Sigmoid colon (tissue), 7 donors: Measurements from ENCODE around the gene LATS2. TPM values are rescaled to one million over a fixed set of nuclear protein-coding genes. Genes with fewer than 3 reads are reported as not detected.
A peak's percentile ranks its signal among the peaks of the same experiment; 100 is the strongest.

Experiments used
- DNase-seq: peaks from one replicate; pipeline ENCODE4 v3.0.0-alpha.2; 2019
- H3K27ac ChIP-seq, 4 donors: fragments of 200-600 bp; sonication (generic); one replicate each; pipeline ENCODE4 v1.5.1; 2016 to 2019; ENCODE audit warnings: mild to moderate bottlenecking in 1 of 4
- H3K27me3 ChIP-seq, 3 donors: fragments of 200-600 bp; sonication (generic); one replicate each; pipeline ENCODE4 v1.5.1; 2019; ENCODE audit warnings: mild to moderate bottlenecking in 1 of 3
- H3K36me3 ChIP-seq, 4 donors: fragments of 200-600 bp; sonication (generic); one replicate each; pipeline ENCODE4 v1.5.1; 2016 to 2019
- H3K4me1 ChIP-seq, 4 donors: fragments of 200-600 bp; sonication (generic); one replicate each; pipeline ENCODE4 v1.5.1; 2017 to 2019
- H3K4me3 ChIP-seq, 4 donors: fragments of 200-600 bp; sonication (generic); one replicate each; pipeline ENCODE4 v1.5.1; 2017 to 2019; ENCODE audit warnings: mild to moderate bottlenecking in 2 of 4, moderate library complexity in 1 of 4
- H3K9me3 ChIP-seq, 4 donors: fragments of 200-600 bp in 3 of 4; sonication (generic) in 3 of 4; one replicate each; pipeline versions ENCODE4 v1.5.1 to v1.6.1; 2013 to 2019
- CTCF ChIP-seq, 4 experiments: fragments of 450-650 bp in 3 of 4; fragments of 200-600 bp in 1 of 4; IDR thresholded peaks; one replicate each; pipeline ENCODE4 v1.5.1; 2016 to 2019; ENCODE audit warnings: antibody characterized with exemption in 4 of 4, mild to moderate bottlenecking in 3 of 4, moderate library complexity in 2 of 4
- EP300 ChIP-seq, 4 donors: sonication (generic); formaldehyde crosslinking; IDR thresholded peaks; one replicate each; pipeline ENCODE4 v1.6.1; 2017; ENCODE audit warnings: antibody characterized with exemption in 4 of 4
- POLR2A ChIP-seq, 2 donors: fragments of 450-650 bp; IDR thresholded peaks; one replicate each; pipeline ENCODE4 v1.6.1; 2016; ENCODE audit warnings: antibody characterized with exemption in 2 of 2, mild to moderate bottlenecking in 2 of 2, moderate library complexity in 2 of 2
- POLR2AphosphoS5 ChIP-seq, 4 donors: sonication (generic); formaldehyde crosslinking; IDR thresholded peaks; one replicate each; pipeline ENCODE4 v1.6.1; 2017; ENCODE audit warnings: antibody characterized with exemption in 4 of 4
- WGBS, 2 donors: extraction: QIAGEN DNeasy Blood & Tissue Kit; methylation state at CpG; one replicate each; pipeline ENCODE4 v1.1.7; 2013; 5-methylcytosine and 5-hydroxymethylcytosine counted together
- intact Hi-C: fragments of 100-400 bp; cut with DNase I; formaldehyde crosslinking; loops from one replicate; pipeline ENCODE4 v1.15.1; 2023
- polyA plus RNA-seq, 3 donors: library from polyadenylated mRNA; stranded (reverse); fragments of 200-250 nt; gene quantifications; one replicate each; pipeline ENCODE4 v1.2.3, GENCODE V29; 2013
- total RNA-seq, 4 donors: library from RNA; depleted of rRNA; stranded (reverse); fragments of >200 nt; gene quantifications; one replicate each; pipeline ENCODE4 v1.1.0, GENCODE V29; 2016
- donor health status: healthy with polysubstance abuse.
- donor health status: Bipolar disorder and iron deficiency.
- donor health status: healthy.

LATS2 gene
- total and polyA plus RNA-seq, 7 donors: 3.7 to 45.5 (median 21.8) TPM

- Histone ChIP-seq H3K27ac (no peak overlapping the region), H3K27me3 (no peaks in the 10 kb centered on the region), H3K4me1 (peaks cover 0 to 19% (median 12%) of the 10 kb centered on the region in 4 donors), H3K9me3 (no peaks in the 10 kb centered on the region), H3K36me3 (no peaks in the 10 kb centered on the region), H3K4me3 (no peak overlapping the region)
- no peak for DNase-seq
- intact Hi-C loops: loop anchor here (5.0 kb wide), 1 partner anchor 135 kb away; no protein-coding TSS in a partner anchor
- 90 to 92% methylated on average over 20 of the region's 20 CpGs for WGBS, 2 donors
- TF ChIP-seq POLR2AphosphoS5 (IDR thresholded peaks at IDR 0.05) (no peak), EP300 (IDR thresholded peaks at IDR 0.05) (no peak)
These were observed 15.8 kb upstream of the LATS2 start for GRCh38 chr13:21077076-21077787.

- H3K9me3 ChIP-seq: no peaks in the 10 kb centered on the region
- H3K27ac ChIP-seq: peak overlapping the region in 2 of 4 donors; percentile 66 to 71
- H3K4me1 ChIP-seq: peaks cover 0 to 22% (median 12%) of the 10 kb centered on the region in 4 donors
- DNase-seq: no peak
- H3K36me3 ChIP-seq: no peaks in the 10 kb centered on the region
- H3K27me3 ChIP-seq: no peaks in the 10 kb centered on the region
- WGBS, 2 donors: 60 to 65% methylated on average over 18 of the region's 18 CpGs
- H3K4me3 ChIP-seq: peak overlapping the region; percentile 42 to 66 (median 52)
- no peak for TF ChIP-seq POLR2A (IDR thresholded peaks at IDR 0.05)
- TF ChIP-seq CTCF (IDR thresholded peaks at IDR 0.05): no peak
- TF ChIP-seq EP300 (IDR thresholded peaks at IDR 0.05): no peak
- TF ChIP-seq POLR2AphosphoS5 (IDR thresholded peaks at IDR 0.05): no peak
- intact Hi-C loops: loop anchor here (5.0 kb wide), 1 partner anchor 134 kb away; no protein-coding TSS in a partner anchor
These were observed 14.9 kb upstream of the LATS2 start for GRCh38 chr13:21076253-21076652.

- 3 to 4% methylated on average over 56 of the region's 64 CpGs for WGBS, 2 donors
- Histone ChIP-seq H3K9me3 (no peaks in the 10 kb centered on the region), H3K36me3 (no peaks in the 10 kb centered on the region), H3K27me3 (no peaks in the 10 kb centered on the region), H3K4me1 (peaks cover 0 to 29% (median 12%) of the 10 kb centered on the region in 4 donors), H3K4me3 (peak overlapping the region; percentile 42 to 66 (median 52)), H3K27ac (peak overlapping the region; percentile 61 to 71 (median 64))
- TF ChIP-seq EP300 (IDR thresholded peaks at IDR 0.05): no peak
- TF ChIP-seq CTCF (IDR thresholded peaks at IDR 0.05): no peak
- TF ChIP-seq POLR2AphosphoS5 (IDR thresholded peaks at IDR 0.05): peak in 1 of 4 donors; percentile 5
- no peak for TF ChIP-seq POLR2A (IDR thresholded peaks at IDR 0.05)
- intact Hi-C loops: loop anchor here (5.0 kb wide), 1 partner anchor 133 kb away; no protein-coding TSS in a partner anchor
- peak; percentile 73 for DNase-seq
These were observed 14.2 kb upstream of the LATS2 start for GRCh38 chr13:21075379-21076249.

GRCh38 chr13:21075011-21075378, 13.6 kb upstream of the LATS2 start:
- WGBS, 2 donors: 28 to 55% methylated on average over 9 of the region's 9 CpGs
- no peak for DNase-seq

More at GRCh38 chr13:21075011-21075378, 13.6 kb upstream of the LATS2 start:
- Histone ChIP-seq H3K36me3 (no peaks in the 10 kb centered on the region), H3K27ac (peak overlapping the region; percentile 61 to 71 (median 64)), H3K4me3 (peak overlapping the region in 3 of 4 donors; percentile 48 to 66 (median 55)), H3K9me3 (no peaks in the 10 kb centered on the region), H3K27me3 (no peaks in the 10 kb centered on the region), H3K4me1 (peaks cover 0 to 33% (median 8%) of the 10 kb centered on the region in 4 donors)
- intact Hi-C loops: loop anchor here (5.0 kb wide), 1 partner anchor 133 kb away; no protein-coding TSS in a partner anchor
- TF ChIP-seq POLR2AphosphoS5 (IDR thresholded peaks at IDR 0.05): no peak
- no peak for TF ChIP-seq POLR2A (IDR thresholded peaks at IDR 0.05)
- no peak for TF ChIP-seq EP300 (IDR thresholded peaks at IDR 0.05)
- TF ChIP-seq CTCF (IDR thresholded peaks at IDR 0.05): no peak
